HEK293T (cell line): ENCODE results near the gene FBXL7.

Source experiments
- CTCF ChIA-PET: fragments of 350-600 bp; formaldehyde crosslinking; extraction: SDS; loops from one replicate; lab custom pipeline; 2021; ENCODE audit warnings: antibody characterized with exemption, inconsistent platforms; lab: Yijun Ruan, JAX
- POLR2A ChIA-PET: fragments of 350-600 bp; formaldehyde crosslinking; extraction: SDS; loops from one replicate; lab custom pipeline; 2020; ENCODE audit warnings: antibody characterized with exemption, inconsistent platforms; lab: Yijun Ruan, JAX
- DNase-seq: peaks from one replicate; pipeline ENCODE4 v3.0.0; 2012; ENCODE audit warnings: mixed read lengths; ENCODE audit errors: extremely low spot score
- ARNT ChIP-seq: fragments of 450-650 bp; IDR thresholded peaks from 2 replicates; pipeline ENCODE4 v1.6.1; 2017; ENCODE audit warnings: mild to moderate bottlenecking
- BHLHE40 ChIP-seq: fragments of 450-650 bp; IDR thresholded peaks from 2 replicates; pipeline ENCODE4 v1.6.1; 2016; ENCODE audit warnings: mild to moderate bottlenecking, moderate library complexity, borderline replicate concordance
- CTBP1 ChIP-seq: fragments of 450-650 bp; IDR thresholded peaks from 2 replicates; pipeline ENCODE4 v1.6.1; 2016; ENCODE audit warnings: borderline replicate concordance
- ELF4 ChIP-seq: fragments of 450-650 bp; IDR thresholded peaks from 2 replicates; pipeline ENCODE4 v1.6.1; 2017; ENCODE audit warnings: antibody characterized with exemption
- FOXA1 ChIP-seq: fragments of 450-650 bp; IDR thresholded peaks from 2 replicates; pipeline ENCODE4 v1.6.1; 2016; ENCODE audit warnings: mild to moderate bottlenecking
- FOXK2 ChIP-seq: fragments of 450-650 bp; IDR thresholded peaks from 2 replicates; pipeline ENCODE4 v1.6.1; 2016; ENCODE audit warnings: mild to moderate bottlenecking
- FOXM1 ChIP-seq: fragments of 450-650 bp; IDR thresholded peaks from 2 replicates; pipeline ENCODE4 v1.6.1; 2017; ENCODE audit warnings: mild to moderate bottlenecking, borderline replicate concordance
- HDGF ChIP-seq: fragments of 450-650 bp; IDR thresholded peaks from 2 replicates; pipeline ENCODE4 v1.6.1; 2017; ENCODE audit warnings: antibody characterized with exemption, borderline replicate concordance
- L3MBTL2 ChIP-seq: fragments of 450-650 bp; conservative IDR thresholded peaks from 2 replicates; pipeline ENCODE4 v1.6.1; 2016; ENCODE audit warnings: mild to moderate bottlenecking
- LEF1 ChIP-seq: fragments of 450-650 bp; IDR thresholded peaks from 2 replicates; pipeline ENCODE4 v1.6.1; 2017; ENCODE audit warnings: mild to moderate bottlenecking, borderline replicate concordance
- NFRKB ChIP-seq: fragments of 450-650 bp; IDR thresholded peaks from 2 replicates; pipeline ENCODE4 v1.6.1; 2016; ENCODE audit warnings: mild to moderate bottlenecking, moderate library complexity
- SP1 ChIP-seq: fragments of 450-650 bp; IDR thresholded peaks from 2 replicates; pipeline ENCODE4 v1.6.1; 2017
- SUZ12 ChIP-seq: fragments of 450-650 bp; IDR thresholded peaks from 2 replicates; pipeline ENCODE4 v1.6.1; 2016; ENCODE audit warnings: mild to moderate bottlenecking
- TARDBP ChIP-seq: fragments of 450-650 bp; IDR thresholded peaks from 2 replicates; pipeline ENCODE4 v1.6.1; 2016
- ZNF384 ChIP-seq: fragments of 450-650 bp; IDR thresholded peaks from 2 replicates; pipeline ENCODE4 v1.6.1; 2016
- TF ChIP-seq, protein P1 (sequence below): fragments of 450-650 bp; IDR thresholded peaks from 2 replicates; pipeline ENCODE4 v1.6.1; 2016

Gene FBXL7

DNA sequence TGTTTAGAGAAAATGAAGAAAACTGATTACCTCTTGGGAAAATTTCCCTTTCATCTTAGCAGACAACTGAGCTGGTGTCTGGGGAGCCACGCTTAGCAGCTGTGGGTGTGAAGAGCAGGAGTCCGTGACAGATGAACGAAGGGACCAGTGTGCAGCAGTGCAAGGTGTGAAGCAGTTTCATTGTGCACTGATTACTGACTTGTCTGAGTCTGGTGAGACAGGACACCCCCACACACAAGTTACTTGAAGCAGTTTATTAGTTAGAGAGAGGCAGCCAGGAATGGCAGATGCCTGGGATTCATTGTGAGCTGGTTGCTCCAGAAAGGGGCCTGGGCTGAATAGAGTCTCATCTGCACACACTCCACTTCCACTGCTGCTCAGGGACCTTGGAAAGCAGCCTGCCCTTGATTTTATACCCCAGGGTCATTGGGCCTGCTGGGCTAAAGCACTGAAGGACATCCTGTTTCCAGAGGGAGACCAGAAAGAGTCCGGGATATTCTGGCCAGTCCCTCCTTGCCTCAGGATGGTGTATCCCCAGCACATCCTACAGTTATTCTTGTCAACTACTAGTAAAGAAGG, 47.4 kb downstream of the FBXL7 start:
- POLR2A ChIA-PET = no interaction called here
- TF ChIP-seq SUZ12 (no peak), SP1 (no peak), L3MBTL2 (no peak), HDGF (no peak), ZNF384 (no peak), LEF1 (no peak), ARNT (no peak), CTBP1 (no peak), FOXM1 (no peak), FOXA1 (no peak), TARDBP (no peak), ELF4 (no peak), NFRKB (no peak), BHLHE40 (no peak), FOXK2 (no peak)
- TF ChIP-seq, protein P1, sequence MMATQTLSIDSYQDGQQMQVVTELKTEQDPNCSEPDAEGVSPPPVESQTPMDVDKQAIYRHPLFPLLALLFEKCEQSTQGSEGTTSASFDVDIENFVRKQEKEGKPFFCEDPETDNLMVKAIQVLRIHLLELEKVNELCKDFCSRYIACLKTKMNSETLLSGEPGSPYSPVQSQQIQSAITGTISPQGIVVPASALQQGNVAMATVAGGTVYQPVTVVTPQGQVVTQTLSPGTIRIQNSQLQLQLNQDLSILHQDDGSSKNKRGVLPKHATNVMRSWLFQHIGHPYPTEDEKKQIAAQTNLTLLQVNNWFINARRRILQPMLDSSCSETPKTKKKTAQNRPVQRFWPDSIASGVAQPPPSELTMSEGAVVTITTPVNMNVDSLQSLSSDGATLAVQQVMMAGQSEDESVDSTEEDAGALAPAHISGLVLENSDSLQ = no peak

DNA sequence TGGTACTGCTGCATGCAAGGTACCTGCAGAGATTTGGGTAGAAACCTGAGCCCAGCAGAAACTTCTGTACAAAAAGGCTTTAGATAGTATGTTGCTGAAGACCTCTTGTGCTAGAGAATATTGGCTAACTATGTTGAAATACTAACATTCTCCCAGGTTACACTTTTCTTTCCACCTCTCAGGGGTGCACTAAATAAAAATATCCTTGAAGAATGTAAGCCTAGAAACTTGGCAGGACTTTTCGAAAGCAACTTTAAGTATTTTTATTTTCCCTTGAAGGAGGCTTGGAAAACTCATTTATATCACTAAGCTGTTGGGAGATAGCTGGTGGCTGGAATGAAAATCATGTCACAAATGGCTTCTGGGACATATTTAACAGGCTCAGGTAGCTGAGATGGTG, 50.0 kb downstream of the FBXL7 start:
- TF ChIP-seq L3MBTL2 (no peak), NFRKB (no peak), FOXM1 (no peak), BHLHE40 (no peak), LEF1 (no peak), ELF4 (no peak), ARNT (no peak), SP1 (no peak)
- TF ChIP-seq, protein P1 = no peak
- no peak for DNase-seq
- ChIA-PET CTCF (no interaction called here), POLR2A (no interaction called here)

More for the DNA sequence above, 47.4 kb downstream of the FBXL7 start:
- CTCF ChIA-PET = no interaction called here
- no peak for DNase-seq

DNA sequence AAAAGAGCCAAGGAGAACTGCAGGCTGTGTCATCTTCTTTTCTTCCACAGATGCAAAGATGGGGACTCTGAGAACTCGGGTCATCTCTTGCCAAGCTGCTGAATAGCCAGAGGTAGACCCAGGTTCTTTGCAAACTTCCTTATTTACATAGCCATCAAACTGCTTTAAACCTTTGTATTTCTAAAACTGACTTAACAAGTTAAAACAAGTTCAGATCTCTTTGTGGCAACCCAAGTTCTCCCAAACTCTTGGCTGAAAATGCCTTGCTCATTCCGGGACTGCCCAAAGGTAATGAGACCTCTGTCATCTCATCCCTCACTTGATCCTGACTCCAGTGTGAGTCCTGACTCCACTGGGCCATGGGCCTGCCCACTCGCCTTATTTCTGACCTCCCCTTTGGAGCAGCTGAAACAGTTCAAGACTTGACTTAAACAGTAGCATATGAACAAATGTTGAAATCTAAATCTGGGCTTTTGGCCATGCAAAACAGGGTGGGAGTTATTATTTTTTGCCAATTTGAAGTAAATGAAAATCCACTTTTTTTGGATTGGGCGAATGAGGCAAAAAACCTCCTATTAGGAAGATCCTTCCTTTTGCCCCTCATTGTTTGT, 50.6 kb downstream of the FBXL7 start:
- TF ChIP-seq SP1 = no peak
- no peak for DNase-seq
- CTCF ChIA-PET = no interaction called here
- POLR2A ChIA-PET = no interaction called here

DNA sequence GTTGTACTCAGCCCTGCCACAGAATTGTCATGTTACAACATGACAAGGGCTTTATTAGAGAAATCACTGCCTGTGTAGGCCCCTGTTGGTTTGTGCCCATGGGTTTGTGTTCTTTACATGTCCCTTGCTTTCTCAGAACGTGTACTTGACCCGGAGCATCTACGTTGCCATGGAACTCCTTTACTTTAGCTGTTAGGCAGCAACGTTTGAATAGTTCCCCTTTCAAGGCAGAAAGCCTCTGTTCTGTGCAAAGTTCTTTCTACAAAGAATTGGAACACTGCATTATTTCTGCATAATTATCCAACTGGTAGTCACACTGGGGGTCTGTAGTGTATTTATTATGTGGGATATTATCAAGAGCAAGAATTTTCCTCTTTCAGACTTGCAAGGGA, 51.1 kb downstream of the FBXL7 start:
- CTCF ChIA-PET = no interaction called here
- POLR2A ChIA-PET = no interaction called here
- no peak for DNase-seq
- no peak for TF ChIP-seq HDGF
- TF ChIP-seq, protein P1 = no peak
- no peak for TF ChIP-seq FOXA1
- no peak for TF ChIP-seq ARNT
- no peak for TF ChIP-seq FOXM1
- TF ChIP-seq CTBP1 = no peak
- TF ChIP-seq SP1 = no peak
- no peak for TF ChIP-seq SUZ12
- TF ChIP-seq ELF4 = no peak
- no peak for TF ChIP-seq FOXK2
- TF ChIP-seq NFRKB = no peak
- no peak for TF ChIP-seq LEF1
- TF ChIP-seq L3MBTL2 = no peak

DNA sequence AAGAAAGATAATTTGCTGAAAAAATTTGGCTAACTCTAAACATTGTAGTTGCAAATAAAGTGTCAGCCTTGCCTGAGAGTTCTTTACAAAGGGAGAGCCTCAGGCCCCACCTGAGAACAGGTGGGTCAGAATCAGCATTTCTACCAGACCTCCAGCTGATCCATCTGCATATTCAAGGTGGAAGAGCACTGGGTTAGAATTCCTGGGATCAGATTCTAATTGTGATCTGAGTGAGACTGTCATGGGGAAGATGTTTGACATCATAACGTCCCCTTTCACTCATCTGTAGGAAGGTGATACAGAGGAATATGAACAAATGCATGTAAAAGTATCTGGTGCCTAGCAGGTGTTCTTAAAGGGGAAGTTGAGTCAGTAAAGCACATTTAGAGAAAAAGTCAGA, 54.6 kb downstream of the FBXL7 start:
- CTCF ChIA-PET = interaction anchor here (0.6 kb wide), 1 partner anchor 90 kb away, joined by 6 read pairs; no protein-coding TSS in a partner anchor
- POLR2A ChIA-PET = no interaction called here
- TF ChIP-seq, protein P1 = no peak
- TF ChIP-seq FOXA1 = no peak
- TF ChIP-seq SUZ12 = no peak
- TF ChIP-seq BHLHE40 = no peak
- TF ChIP-seq FOXM1 = no peak
- TF ChIP-seq TARDBP = no peak
- no peak for TF ChIP-seq HDGF
- TF ChIP-seq LEF1 = no peak
- no peak for TF ChIP-seq ZNF384
- TF ChIP-seq ARNT = no peak
- no peak for TF ChIP-seq ELF4
- no peak for TF ChIP-seq L3MBTL2
- TF ChIP-seq SP1 = no peak
- TF ChIP-seq FOXK2 = no peak
- DNase-seq = no peak

DNA sequence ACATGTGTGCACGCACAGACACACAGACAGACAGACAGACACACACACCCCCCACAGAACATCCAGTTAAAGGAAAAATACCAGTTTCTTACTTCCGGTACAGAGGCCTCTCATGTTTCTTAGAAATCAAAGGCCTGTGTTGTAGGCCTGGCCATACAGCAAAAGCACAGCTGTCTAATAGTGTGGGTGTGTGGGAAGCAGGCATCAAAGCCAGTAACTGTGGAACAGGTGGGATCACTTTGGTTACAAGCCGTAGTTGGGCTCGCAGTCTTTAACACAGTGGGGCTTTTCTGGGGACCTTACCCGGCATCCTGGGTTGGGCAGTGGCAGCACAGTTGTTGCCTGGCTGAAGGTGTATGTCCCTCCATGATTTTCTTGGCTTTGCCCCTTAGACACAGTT, 55.2 kb downstream of the FBXL7 start:
- no peak for TF ChIP-seq FOXM1
- TF ChIP-seq FOXK2 = no peak
- TF ChIP-seq L3MBTL2 = no peak
- no peak for TF ChIP-seq SP1
- no peak for TF ChIP-seq SUZ12
- no peak for TF ChIP-seq LEF1
- no peak for TF ChIP-seq CTBP1
- no peak for TF ChIP-seq TARDBP
- no peak for TF ChIP-seq HDGF
- TF ChIP-seq FOXA1 = no peak
- TF ChIP-seq, protein P1 = no peak
- no peak for TF ChIP-seq BHLHE40
- CTCF ChIA-PET = no interaction called here
- DNase-seq = no peak
- POLR2A ChIA-PET = no interaction called here
